Ovary (tissue), 3 donors: ENCODE data around the gene HSD17B14.

Source experiments
- EP300 ChIP-seq: sonication (generic); formaldehyde crosslinking; IDR thresholded peaks from one replicate; pipeline ENCODE4 v1.6.1; 2017; ENCODE audit warnings: antibody characterized with exemption
- POLR2A ChIP-seq: fragments of 450-650 bp; IDR thresholded peaks from one replicate; pipeline ENCODE4 v1.6.1; 2017; ENCODE audit warnings: antibody characterized with exemption, mild to moderate bottlenecking, moderate library complexity
- TF ChIP-seq, protein P1 (sequence below), 3 donors: fragments of 450-650 bp in 2 of 3; fragments of 200-600 bp in 1 of 3; IDR thresholded peaks; one replicate each; pipeline versions ENCODE4 v1.5.1 to v1.8.0; 2016 to 2022; ENCODE audit warnings: antibody characterized with exemption in 3 of 3, mild to moderate bottlenecking in 1 of 3
- donor health status: DM: no; HTN: no; CAD: no.

DNA sequence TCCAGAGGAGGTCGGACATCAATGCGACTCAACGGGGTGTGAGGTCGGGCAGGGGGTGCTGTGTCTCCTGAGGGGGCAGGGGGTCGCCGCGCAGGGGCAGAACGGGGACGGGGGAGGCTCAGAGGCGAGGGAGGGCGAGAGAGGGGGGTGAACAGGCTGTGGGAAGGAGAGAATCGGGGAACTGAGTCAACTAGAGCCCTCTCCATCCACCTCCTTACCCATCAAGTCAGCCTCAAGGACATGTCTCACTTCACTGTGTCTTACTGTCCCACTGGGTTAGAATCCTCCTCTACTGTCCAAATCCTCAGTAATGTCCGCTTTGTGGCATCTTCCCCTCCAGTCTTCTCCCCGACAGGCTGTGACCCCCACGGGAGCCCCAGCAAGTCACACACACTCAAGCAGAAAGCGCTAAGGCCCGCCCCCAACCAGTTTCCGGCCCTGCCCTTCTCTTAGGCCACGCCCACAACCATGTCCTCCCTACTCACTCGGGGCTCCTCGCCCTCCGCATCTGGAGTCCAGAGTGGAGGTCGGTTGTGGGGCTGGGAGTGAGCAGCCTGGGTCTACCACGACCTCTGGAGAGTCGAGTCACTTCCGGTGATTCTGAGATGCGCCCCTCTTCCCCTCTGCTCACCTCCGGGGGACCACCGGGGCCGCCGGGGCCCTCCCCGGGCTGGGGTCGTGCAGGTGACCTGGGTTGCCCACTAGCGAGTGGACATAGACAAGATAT, 22.9 kb upstream of the HSD17B14 start:
- TF ChIP-seq, protein P1, sequence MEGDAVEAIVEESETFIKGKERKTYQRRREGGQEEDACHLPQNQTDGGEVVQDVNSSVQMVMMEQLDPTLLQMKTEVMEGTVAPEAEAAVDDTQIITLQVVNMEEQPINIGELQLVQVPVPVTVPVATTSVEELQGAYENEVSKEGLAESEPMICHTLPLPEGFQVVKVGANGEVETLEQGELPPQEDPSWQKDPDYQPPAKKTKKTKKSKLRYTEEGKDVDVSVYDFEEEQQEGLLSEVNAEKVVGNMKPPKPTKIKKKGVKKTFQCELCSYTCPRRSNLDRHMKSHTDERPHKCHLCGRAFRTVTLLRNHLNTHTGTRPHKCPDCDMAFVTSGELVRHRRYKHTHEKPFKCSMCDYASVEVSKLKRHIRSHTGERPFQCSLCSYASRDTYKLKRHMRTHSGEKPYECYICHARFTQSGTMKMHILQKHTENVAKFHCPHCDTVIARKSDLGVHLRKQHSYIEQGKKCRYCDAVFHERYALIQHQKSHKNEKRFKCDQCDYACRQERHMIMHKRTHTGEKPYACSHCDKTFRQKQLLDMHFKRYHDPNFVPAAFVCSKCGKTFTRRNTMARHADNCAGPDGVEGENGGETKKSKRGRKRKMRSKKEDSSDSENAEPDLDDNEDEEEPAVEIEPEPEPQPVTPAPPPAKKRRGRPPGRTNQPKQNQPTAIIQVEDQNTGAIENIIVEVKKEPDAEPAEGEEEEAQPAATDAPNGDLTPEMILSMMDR (IDR thresholded peaks at IDR 0.05): no peak
- TF ChIP-seq POLR2A (no peak), EP300 (no peak)
